A549 treated with CORT108297 at 1 μM for 4 hours (cell line): Measurements from ENCODE around the gene ANKFN1. TPM values are rescaled to one million over a fixed set of nuclear protein-coding genes. Genes with fewer than 3 reads are reported as not detected.

ENCODE experiments used
- total RNA-seq: library from RNA; stranded (reverse); fragments of 200-300 nt; extraction: Qiagen RNA extraction; gene quantifications from 5 replicates; pipeline ENCODE4 v1.2.3, GENCODE V29; 2022

Gene ANKFN1
- 0.07 to 0.09 TPM in 2 of 5 replicates, not detected in the others for total RNA-seq

DNA sequence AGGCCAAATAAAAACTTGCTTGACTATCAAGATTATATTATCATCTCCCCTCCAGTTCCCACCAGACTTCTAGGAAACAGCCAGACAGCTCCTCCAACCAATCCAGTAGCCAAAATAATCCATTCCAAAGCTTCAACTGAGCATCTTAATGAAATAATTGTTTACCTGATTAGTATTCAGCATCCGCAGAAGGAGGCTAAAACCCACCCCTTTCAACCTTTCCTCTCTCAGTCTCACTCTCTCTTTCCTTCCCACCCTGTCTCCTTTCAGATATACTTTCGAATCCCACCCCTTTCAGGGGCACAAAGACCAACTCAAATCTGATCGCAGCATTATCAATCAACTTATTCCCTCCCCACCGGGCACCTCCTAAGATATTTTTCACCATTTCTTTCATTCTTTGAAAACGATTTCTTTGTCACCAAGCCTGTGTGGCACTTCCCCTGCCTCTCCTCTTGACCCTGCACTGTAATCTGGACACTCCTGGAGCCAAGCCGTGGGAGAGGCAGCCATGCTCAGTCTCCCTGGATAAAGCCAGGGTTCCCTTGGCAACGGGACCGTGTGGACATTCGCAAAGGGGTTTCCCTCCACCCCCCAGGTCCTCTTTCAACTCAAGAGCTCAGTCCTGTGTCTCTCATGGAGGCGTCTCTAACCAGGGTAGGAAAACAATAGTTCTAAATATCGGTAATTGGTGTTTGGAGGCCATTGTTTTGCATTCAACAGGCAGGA, at the start of gene ANKFN1:
TSS of gene ANKFN1 (plus strand) at position 602 of the 729 bp plus-strand sequence. CDS start 59,193 bp downstream, outside the sequence.

